AG04449 (cell line): ENCODE data around the gene NPLOC4.
"Not testable (repeated sequence)": the region's sequence is repeated elsewhere in the genome, so short reads cannot be mapped to it uniquely, and the experiment has no call there.

Experiments used
- CTCF ChIA-PET: fragments of 350-600 bp; formaldehyde crosslinking; extraction: SDS; loops from one replicate; lab custom pipeline; 2021; ENCODE audit warnings: antibody characterized with exemption; lab: Yijun Ruan, JAX
- POLR2A ChIA-PET: fragments of 400-600, 350-600 bp; formaldehyde crosslinking; extraction: SDS; loops from one replicate; lab custom pipeline; 2020; ENCODE audit warnings: antibody characterized with exemption, inconsistent platforms; lab: Yijun Ruan, JAX
- DNase-seq: peaks from one replicate; pipeline ENCODE4 v3.0.0-alpha.2; 2010; ENCODE audit warnings: low read depth, low spot score
- H3K4me3 ChIP-seq: 2 replicates; pipeline ENCODE4 v1.5.1; 2011; ENCODE audit warnings: low read depth, mild to moderate bottlenecking, control low read depth, low read length
- TF ChIP-seq, protein P1 (sequence below): IDR thresholded peaks from one replicate; pipeline ENCODE4 v1.5.1; 2011; ENCODE audit warnings: mild to moderate bottlenecking, moderate library complexity, low read length, control low read depth, inconsistent platforms; ENCODE audit not compliant: insufficient read depth; ENCODE audit errors: missing control alignments

The NPLOC4 gene

DNA sequence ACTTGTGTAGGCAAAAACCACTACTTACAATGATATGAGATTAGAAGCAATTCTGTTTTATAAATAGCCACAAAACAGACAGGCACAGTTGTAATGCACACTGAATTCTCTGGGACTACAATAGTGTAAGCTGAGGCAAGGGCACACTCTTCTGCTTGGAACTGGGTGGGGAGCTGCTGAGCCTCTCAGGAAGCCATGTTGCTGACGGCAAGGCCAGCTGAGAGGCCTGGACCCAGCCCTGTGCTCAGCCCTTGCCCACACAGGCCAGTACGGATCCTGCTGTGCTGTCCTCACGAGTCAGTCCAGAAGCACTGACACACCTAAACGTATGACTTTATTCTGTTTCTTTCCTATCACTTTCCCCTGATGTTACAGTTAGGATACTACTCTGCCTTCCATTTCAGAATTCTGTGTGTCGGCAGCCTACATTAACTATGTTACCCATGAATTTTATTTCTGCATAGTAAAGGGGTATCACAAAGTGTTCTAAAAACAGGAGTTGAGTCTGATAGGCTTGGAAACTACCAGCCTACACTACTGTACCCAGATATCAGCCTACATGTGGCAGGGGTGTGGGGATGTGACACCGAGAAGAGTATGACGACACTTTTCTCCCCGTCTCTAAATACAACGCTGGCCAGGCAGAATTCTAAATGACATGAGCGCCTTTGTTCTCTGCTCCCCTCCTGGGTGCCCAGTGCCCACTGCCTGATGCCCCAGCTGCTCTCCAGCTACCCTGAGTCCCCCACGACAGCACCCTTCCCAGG lies 43.6 kb downstream of the NPLOC4 start:
- H3K4me3 ChIP-seq, result no peak overlapping the region
- TF ChIP-seq, protein P1, sequence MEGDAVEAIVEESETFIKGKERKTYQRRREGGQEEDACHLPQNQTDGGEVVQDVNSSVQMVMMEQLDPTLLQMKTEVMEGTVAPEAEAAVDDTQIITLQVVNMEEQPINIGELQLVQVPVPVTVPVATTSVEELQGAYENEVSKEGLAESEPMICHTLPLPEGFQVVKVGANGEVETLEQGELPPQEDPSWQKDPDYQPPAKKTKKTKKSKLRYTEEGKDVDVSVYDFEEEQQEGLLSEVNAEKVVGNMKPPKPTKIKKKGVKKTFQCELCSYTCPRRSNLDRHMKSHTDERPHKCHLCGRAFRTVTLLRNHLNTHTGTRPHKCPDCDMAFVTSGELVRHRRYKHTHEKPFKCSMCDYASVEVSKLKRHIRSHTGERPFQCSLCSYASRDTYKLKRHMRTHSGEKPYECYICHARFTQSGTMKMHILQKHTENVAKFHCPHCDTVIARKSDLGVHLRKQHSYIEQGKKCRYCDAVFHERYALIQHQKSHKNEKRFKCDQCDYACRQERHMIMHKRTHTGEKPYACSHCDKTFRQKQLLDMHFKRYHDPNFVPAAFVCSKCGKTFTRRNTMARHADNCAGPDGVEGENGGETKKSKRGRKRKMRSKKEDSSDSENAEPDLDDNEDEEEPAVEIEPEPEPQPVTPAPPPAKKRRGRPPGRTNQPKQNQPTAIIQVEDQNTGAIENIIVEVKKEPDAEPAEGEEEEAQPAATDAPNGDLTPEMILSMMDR, result no peak
- CTCF ChIA-PET, result no interaction called here
- no peak for DNase-seq
- POLR2A ChIA-PET, result no interaction called here

DNA sequence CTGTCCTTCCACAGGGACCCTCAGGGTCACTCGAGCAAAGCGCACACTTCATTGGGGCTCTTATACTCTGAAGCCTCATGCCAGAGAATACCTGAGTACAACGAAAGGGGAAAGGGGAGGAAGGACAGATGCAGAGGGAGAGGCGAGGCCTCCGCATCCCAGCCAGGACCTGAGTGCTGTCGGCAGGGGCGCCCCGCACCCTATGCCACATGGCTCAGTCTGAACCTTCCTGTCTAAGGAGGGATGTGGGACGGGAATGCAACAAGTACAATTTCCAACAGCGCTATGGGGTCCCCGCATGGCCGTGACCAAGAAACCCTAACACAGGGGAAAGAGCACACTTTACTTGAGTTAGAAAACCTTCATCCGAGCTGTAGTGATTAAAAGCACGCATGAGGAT lies 44.9 kb downstream of the NPLOC4 start:
- TF ChIP-seq, protein P1, result no peak
- H3K4me3 ChIP-seq, result no peak overlapping the region
- DNase-seq, result no peak
- POLR2A ChIA-PET, result no interaction called here
- CTCF ChIA-PET, result interaction anchor here (7.0 kb wide), 1 partner anchor 9 kb away, joined by 37 read pairs; no protein-coding TSS in a partner anchor

- ChIA-PET POLR2A (interaction anchor here (1.2 kb wide), 1 partner anchor 10 kb away, joined by 3 read pairs; no protein-coding TSS in a partner anchor), CTCF (interaction anchor here (7.0 kb wide), 1 partner anchor 10 kb away, joined by 37 read pairs; no protein-coding TSS in a partner anchor)
- no peak overlapping the region for H3K4me3 ChIP-seq
- TF ChIP-seq, protein P1, result no peak
- DNase-seq, result no peak
Observed at GRCh38 chr17:81590121-81590520, 46.8 kb downstream of the NPLOC4 start.

GRCh38 chr17:81589612-81590011 lies 47.3 kb downstream of the NPLOC4 start:
- TF ChIP-seq, protein P1, result no peak
- H3K4me3 ChIP-seq, result no peak overlapping the region
- ChIA-PET CTCF (interaction anchor here (7.0 kb wide), 1 partner anchor 11 kb away, joined by 37 read pairs; no protein-coding TSS in a partner anchor), POLR2A (no interaction called here)
- no peak for DNase-seq

- TF ChIP-seq, protein P1, result no peak
- CTCF ChIA-PET, result interaction anchor here (0.7 to 7.0 kb wide), 4 partner anchors 9 to 14 kb away, joined by 3 to 37 read pairs (median 4); no protein-coding TSS in a partner anchor
Observed at GRCh38 chr17:81586096-81586495, 50.8 kb downstream of the NPLOC4 start.

GRCh38 chr17:81584771-81585170 lies 52.1 kb downstream of the NPLOC4 start:
- not testable (repeated sequence) for DNase-seq, H3K4me3 ChIP-seq
- ChIA-PET CTCF (interaction anchor here (9.1 kb wide), 1 partner anchor 17 kb away, joined by 90 read pairs; no protein-coding TSS in a partner anchor), POLR2A (interaction anchor here (0.6 kb wide), 1 partner anchor 23 kb away, joined by 3 read pairs; no protein-coding TSS in a partner anchor)

More at GRCh38 chr17:81586096-81586495, 50.8 kb downstream of the NPLOC4 start:
- no peak overlapping the region for H3K4me3 ChIP-seq
- POLR2A ChIA-PET, result interaction anchor here (0.8 kb wide), 1 partner anchor 20 kb away, joined by 3 read pairs; no protein-coding TSS in a partner anchor
- no peak for DNase-seq
